ENCODE data around the gene IRAK3.

Gene IRAK3

GRCh38 chr12:66252771-66253170 is 63.8 kb downstream of the IRAK3 start:
- Mint-ChIP-seq H3K27ac (no peak overlapping the region), H3K27me3 (no peaks in the 10 kb centered on the region), H3K9me3 (no peaks in the 10 kb centered on the region), H3K36me3 (no peaks in the 10 kb centered on the region), H3K4me3 (no peak overlapping the region), H3K4me1 (no peaks in the 10 kb centered on the region)

GRCh38 chr12:66255737-66256136 is 66.7 kb downstream of the IRAK3 start:
- no peaks in the 10 kb centered on the region for H3K4me1 Mint-ChIP-seq
- no peaks in the 10 kb centered on the region for H3K27me3 Mint-ChIP-seq
- H3K4me3 Mint-ChIP-seq, result no peak overlapping the region
- no peaks in the 10 kb centered on the region for H3K9me3 Mint-ChIP-seq
- no peak overlapping the region for H3K27ac Mint-ChIP-seq
- no peaks in the 10 kb centered on the region for H3K36me3 Mint-ChIP-seq

DNA sequence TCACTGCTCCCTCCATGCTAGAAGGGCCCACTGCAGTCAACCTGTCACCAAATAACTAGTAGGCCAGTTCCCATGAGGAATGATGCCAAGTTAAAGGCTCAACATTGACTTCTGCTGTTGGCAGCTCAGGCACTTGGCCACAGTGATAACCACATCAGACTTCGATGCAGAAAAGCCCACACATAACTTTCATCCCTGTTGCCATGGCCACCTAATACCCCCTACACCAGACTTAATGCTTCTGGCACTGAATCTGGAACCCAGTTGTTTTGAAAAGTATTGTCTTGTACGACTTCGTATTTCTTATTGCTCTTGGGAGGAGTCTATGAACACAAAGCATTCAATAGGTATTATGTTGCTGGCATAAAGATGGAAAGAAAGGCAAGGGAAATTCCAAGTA is 69.0 kb downstream of the IRAK3 start:
- no peaks in the 10 kb centered on the region for H3K27me3 Mint-ChIP-seq
- no peaks in the 10 kb centered on the region for H3K4me1 Mint-ChIP-seq
- H3K9me3 Mint-ChIP-seq, result no peaks in the 10 kb centered on the region
- no peaks in the 10 kb centered on the region for H3K36me3 Mint-ChIP-seq
- no peak overlapping the region for H3K4me3 Mint-ChIP-seq
- no peak overlapping the region for H3K27ac Mint-ChIP-seq

- Mint-ChIP-seq H3K9me3 (no peaks in the 10 kb centered on the region), H3K4me3 (no peak overlapping the region), H3K4me1 (no peaks in the 10 kb centered on the region), H3K36me3 (no peaks in the 10 kb centered on the region), H3K27ac (no peak overlapping the region), H3K27me3 (no peaks in the 10 kb centered on the region)
These were observed 73.7 kb downstream of the IRAK3 start for GRCh38 chr12:66262737-66263136.

- Mint-ChIP-seq H3K4me3 (no peak overlapping the region), H3K4me1 (peaks cover 5% of the 10 kb centered on the region), H3K9me3 (no peaks in the 10 kb centered on the region), H3K27ac (no peak overlapping the region), H3K27me3 (no peaks in the 10 kb centered on the region), H3K36me3 (no peaks in the 10 kb centered on the region)
These were observed 79.5 kb downstream of the IRAK3 start for GRCh38 chr12:66268562-66268961.

GRCh38 chr12:66269142-66269541 is 80.1 kb downstream of the IRAK3 start:
- H3K27ac Mint-ChIP-seq, result no peak overlapping the region
- peaks cover 7% of the 10 kb centered on the region for H3K4me1 Mint-ChIP-seq
- no peaks in the 10 kb centered on the region for H3K9me3 Mint-ChIP-seq
- H3K27me3 Mint-ChIP-seq, result no peaks in the 10 kb centered on the region
- no peaks in the 10 kb centered on the region for H3K36me3 Mint-ChIP-seq
- H3K4me3 Mint-ChIP-seq, result no peak overlapping the region

DNA sequence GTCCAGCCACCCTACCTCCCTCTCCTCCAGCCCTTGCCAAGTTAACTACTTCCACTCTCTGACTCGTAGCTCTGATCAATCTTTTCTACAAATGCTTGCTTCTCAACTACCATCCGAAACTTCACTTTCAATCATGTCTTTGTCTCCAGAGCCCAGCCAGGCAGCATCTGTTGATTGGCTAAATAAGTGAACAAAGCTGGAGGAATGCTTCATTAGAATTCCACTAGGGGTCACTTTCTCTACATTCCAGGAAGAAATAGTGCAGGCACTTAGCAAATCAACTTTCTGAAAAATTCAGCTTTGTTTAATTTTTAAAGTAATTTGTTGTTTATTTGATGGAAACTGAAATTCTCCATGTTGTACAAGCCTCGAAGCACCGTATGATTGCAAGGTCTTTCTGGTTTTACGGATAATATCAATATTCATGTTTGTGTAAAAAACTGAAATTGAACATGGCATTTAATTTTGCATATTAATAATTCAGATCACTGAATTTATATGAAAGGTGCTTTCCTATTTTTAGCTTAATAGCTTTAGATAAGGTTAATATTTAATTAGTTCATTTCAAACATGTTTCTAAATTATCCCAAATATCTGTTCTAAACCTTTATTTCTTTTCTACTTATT is 80.9 kb downstream of the IRAK3 start:
- Mint-ChIP-seq H3K27me3 (no peaks in the 10 kb centered on the region), H3K4me1 (peaks cover 9% of the 10 kb centered on the region), H3K9me3 (no peaks in the 10 kb centered on the region), H3K27ac (no peak overlapping the region), H3K4me3 (no peak overlapping the region), H3K36me3 (no peaks in the 10 kb centered on the region)

- Mint-ChIP-seq H3K4me3 (no peak overlapping the region), H3K36me3 (no peaks in the 10 kb centered on the region), H3K27ac (no peak overlapping the region)
These were observed 81.6 kb downstream of the IRAK3 start for GRCh38 chr12:66270613-66271012.

DNA sequence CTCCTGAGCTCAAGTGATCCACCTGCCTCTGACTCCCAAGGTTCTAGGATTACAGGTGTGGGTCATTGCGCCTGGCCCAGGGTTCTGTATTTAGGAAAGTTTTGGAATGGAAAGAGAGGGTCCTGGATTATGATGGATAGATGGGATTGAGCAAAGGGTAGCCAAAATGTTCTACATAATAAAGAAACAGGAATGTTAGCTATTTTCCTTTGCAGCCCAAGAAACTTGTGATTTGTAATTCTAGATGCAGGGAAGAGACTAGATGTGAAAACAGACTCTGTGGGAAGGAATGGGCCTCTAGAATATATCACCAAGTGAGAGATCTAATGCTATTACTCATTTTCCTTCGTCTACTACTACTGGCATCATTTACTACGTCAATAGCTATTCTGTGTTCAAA is 83.6 kb downstream of the IRAK3 start:
- H3K9me3 Mint-ChIP-seq, result no peaks in the 10 kb centered on the region
- H3K27ac Mint-ChIP-seq, result no peak overlapping the region
- no peaks in the 10 kb centered on the region for H3K27me3 Mint-ChIP-seq
- H3K4me3 Mint-ChIP-seq, result no peak overlapping the region
- H3K36me3 Mint-ChIP-seq, result no peaks in the 10 kb centered on the region
- H3K4me1 Mint-ChIP-seq, result peaks cover 19% of the 10 kb centered on the region

More at GRCh38 chr12:66270613-66271012, 81.6 kb downstream of the IRAK3 start:
- no peaks in the 10 kb centered on the region for H3K9me3 Mint-ChIP-seq
- H3K4me1 Mint-ChIP-seq, result peaks cover 9% of the 10 kb centered on the region
- no peaks in the 10 kb centered on the region for H3K27me3 Mint-ChIP-seq

GRCh38 chr12:66273147-66273546 is 84.1 kb downstream of the IRAK3 start:
- H3K9me3 Mint-ChIP-seq, result no peaks in the 10 kb centered on the region
- H3K27ac Mint-ChIP-seq, result peak overlapping the region; percentile 43
- no peaks in the 10 kb centered on the region for H3K36me3 Mint-ChIP-seq
- H3K4me3 Mint-ChIP-seq, result no peak overlapping the region
- no peaks in the 10 kb centered on the region for H3K27me3 Mint-ChIP-seq
- H3K4me1 Mint-ChIP-seq, result peaks cover 19% of the 10 kb centered on the region

GRCh38 chr12:66275040-66275439 is 86.0 kb downstream of the IRAK3 start:
- Mint-ChIP-seq H3K9me3 (no peaks in the 10 kb centered on the region), H3K4me1 (peaks cover 34% of the 10 kb centered on the region), H3K27ac (no peak overlapping the region), H3K27me3 (no peaks in the 10 kb centered on the region), H3K36me3 (no peaks in the 10 kb centered on the region), H3K4me3 (no peak overlapping the region)

- H3K4me1 Mint-ChIP-seq, result peaks cover 56% of the 10 kb centered on the region
- H3K27ac Mint-ChIP-seq, result no peak overlapping the region
- H3K36me3 Mint-ChIP-seq, result no peaks in the 10 kb centered on the region
- no peaks in the 10 kb centered on the region for H3K27me3 Mint-ChIP-seq
- no peaks in the 10 kb centered on the region for H3K9me3 Mint-ChIP-seq
- peak overlapping the region; percentile 16 for H3K4me3 Mint-ChIP-seq
These were observed 90.2 kb downstream of the IRAK3 start for GRCh38 chr12:66279123-66279712.

- H3K36me3 Mint-ChIP-seq, result no peaks in the 10 kb centered on the region
- no peaks in the 10 kb centered on the region for H3K27me3 Mint-ChIP-seq
- no peak overlapping the region for H3K4me3 Mint-ChIP-seq
- no peaks in the 10 kb centered on the region for H3K9me3 Mint-ChIP-seq
- H3K27ac Mint-ChIP-seq, result no peak overlapping the region
- peaks cover 63% of the 10 kb centered on the region for H3K4me1 Mint-ChIP-seq
These were observed 91.5 kb downstream of the IRAK3 start for GRCh38 chr12:66280561-66280960.

- no peak overlapping the region for H3K4me3 Mint-ChIP-seq
- no peak overlapping the region for H3K27ac Mint-ChIP-seq
- peaks cover 69% of the 10 kb centered on the region for H3K4me1 Mint-ChIP-seq
- no peaks in the 10 kb centered on the region for H3K36me3 Mint-ChIP-seq
- H3K9me3 Mint-ChIP-seq, result no peaks in the 10 kb centered on the region
- H3K27me3 Mint-ChIP-seq, result no peaks in the 10 kb centered on the region
These were observed 93.2 kb downstream of the IRAK3 start for GRCh38 chr12:66282244-66282643.

GRCh38 chr12:66287275-66287674 is 98.3 kb downstream of the IRAK3 start:
- Mint-ChIP-seq H3K27ac (peak overlapping the region; percentile 68), H3K4me1 (peaks cover 87% of the 10 kb centered on the region), H3K27me3 (no peaks in the 10 kb centered on the region), H3K4me3 (no peak overlapping the region), H3K36me3 (no peaks in the 10 kb centered on the region), H3K9me3 (no peaks in the 10 kb centered on the region)

- H3K36me3 Mint-ChIP-seq, result no peaks in the 10 kb centered on the region
- H3K4me1 Mint-ChIP-seq, result peaks cover 90% of the 10 kb centered on the region
- H3K27ac Mint-ChIP-seq, result peak overlapping the region; percentile 68
These were observed 99.1 kb downstream of the IRAK3 start for GRCh38 chr12:66288121-66288520.

DNA sequence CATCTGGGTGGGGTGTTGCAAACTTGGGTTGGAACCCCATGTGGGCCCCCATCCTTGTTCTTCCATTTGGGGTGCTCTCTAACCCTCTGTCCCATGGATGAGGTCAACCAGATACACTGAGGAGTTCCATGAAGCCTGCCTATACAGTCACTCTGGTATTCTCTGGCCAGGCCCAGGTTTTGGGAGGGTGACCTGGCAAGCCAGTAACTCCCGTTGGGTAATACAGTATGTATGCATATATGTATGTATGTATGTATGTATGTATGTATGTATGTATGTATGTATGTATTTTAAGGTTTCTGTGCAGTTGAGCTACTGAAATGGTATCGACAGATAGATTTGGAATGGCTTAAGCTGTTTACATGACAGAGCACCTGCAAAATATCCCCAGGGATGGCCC is 100.5 kb downstream of the IRAK3 start:
- H3K4me1 Mint-ChIP-seq, result peaks cover 79% of the 10 kb centered on the region

More at GRCh38 chr12:66288121-66288520, 99.1 kb downstream of the IRAK3 start:
- Mint-ChIP-seq H3K9me3 (no peaks in the 10 kb centered on the region), H3K27me3 (no peaks in the 10 kb centered on the region), H3K4me3 (peak overlapping the region; percentile 70)

More for the DNA sequence above, 100.5 kb downstream of the IRAK3 start:
- H3K27me3 Mint-ChIP-seq, result no peaks in the 10 kb centered on the region
- H3K9me3 Mint-ChIP-seq, result no peaks in the 10 kb centered on the region
- H3K27ac Mint-ChIP-seq, result peak overlapping the region; percentile 87
- H3K4me3 Mint-ChIP-seq, result no peak overlapping the region
- H3K36me3 Mint-ChIP-seq, result no peaks in the 10 kb centered on the region

Measured in activated naive CD4-positive, alpha-beta T cell treated with anti-CD3 and anti-CD28 coated beads, Interleukin-2, amount 50 U/mL, for 24 hours (primary cell).